HG03039 (cell line): ENCODE data around the gene HIPK2.
"Not testable (repeated sequence)": the region's sequence is repeated elsewhere in the genome, so short reads cannot be mapped to it uniquely, and the experiment has no call there.

Experiments
- ATAC-seq: cut with Tn5 transposase; IDR thresholded peaks from one replicate; pipeline ENCODE4 v1.9.1; 2021; ENCODE audit warnings: mild to moderate bottlenecking, moderate library complexity; ENCODE audit not compliant: unreplicated experiment

Gene HIPK2

GRCh38 chr7:139635526-139636302 lies 142.1 kb downstream of the HIPK2 start:
- no peak for ATAC-seq

- ATAC-seq, result no peak
Observed at GRCh38 chr7:139634087-139634486, 143.7 kb downstream of the HIPK2 start.

- ATAC-seq, result no peak
Observed at GRCh38 chr7:139631520-139632031, 146.2 kb downstream of the HIPK2 start.

- ATAC-seq, result no peak
Observed at GRCh38 chr7:139630643-139631519, 146.9 kb downstream of the HIPK2 start.

- ATAC-seq, result no peak
Observed at GRCh38 chr7:139629392-139630082, 148.3 kb downstream of the HIPK2 start.

- ATAC-seq, result no peak
Observed at GRCh38 chr7:139627831-139628230, 150.0 kb downstream of the HIPK2 start.

GRCh38 chr7:139626817-139627216 lies 151.0 kb downstream of the HIPK2 start:
- ATAC-seq, result no peak

- no peak for ATAC-seq
Observed at GRCh38 chr7:139623518-139623917, 154.3 kb downstream of the HIPK2 start.

GRCh38 chr7:139620676-139621344 lies 157.0 kb downstream of the HIPK2 start:
- no peak for ATAC-seq

GRCh38 chr7:139619367-139619657 lies 158.5 kb downstream of the HIPK2 start:
- ATAC-seq, result no peak

GRCh38 chr7:139618482-139619366 lies 159.1 kb downstream of the HIPK2 start:
- no peak for ATAC-seq

- ATAC-seq, result no peak
Observed at GRCh38 chr7:139617074-139617473, 160.7 kb downstream of the HIPK2 start.

GRCh38 chr7:139614886-139615285 lies 162.9 kb downstream of the HIPK2 start:
- ATAC-seq, result no peak

GRCh38 chr7:139613971-139614411 lies 163.8 kb downstream of the HIPK2 start:
- ATAC-seq, result no peak

GRCh38 chr7:139611556-139611955 lies 166.2 kb downstream of the HIPK2 start:
- ATAC-seq, result not testable (repeated sequence)

- ATAC-seq, result no peak
Observed at GRCh38 chr7:139610595-139610994, 167.2 kb downstream of the HIPK2 start.

- ATAC-seq, result no peak
Observed at GRCh38 chr7:139603896-139604295, 173.9 kb downstream of the HIPK2 start.

GRCh38 chr7:139603282-139603681 lies 174.5 kb downstream of the HIPK2 start:
- ATAC-seq, result no peak

- ATAC-seq, result no peak
Observed at GRCh38 chr7:139602143-139602722, 175.6 kb downstream of the HIPK2 start.
